Measurements from ENCODE around the gene PPM1D. TPM values are rescaled to one million over a fixed set of nuclear protein-coding genes. Genes with fewer than 3 reads are reported as not detected.

PPM1D gene
- total RNA-seq, 2 experiments from 2014 or later = 9.1 to 16.5 TPM

GRCh38 chr17:60563743-60564142, 36.2 kb upstream of the PPM1D start:
- Histone ChIP-seq H3K9me3 (ENCODE audit: low read length) (no peaks in the 10 kb centered on the region), H3K4me2 (ENCODE audit: low read length) (no peak overlapping the region), H4K20me1 (ENCODE audit: insufficient read depth, low read length) (no peaks in the 10 kb centered on the region), H3K4me3 (ENCODE audit: low read depth, low read length, poor library complexity, severe bottlenecking) (no peak overlapping the region), H3K27ac (ENCODE audit: low read depth, low read length, poor library complexity, severe bottlenecking) (no peak overlapping the region), H2AFZ (ENCODE audit: low read length) (no peak overlapping the region), H3K79me2 (ENCODE audit: insufficient read depth, low read depth, low read length) (no peaks in the 10 kb centered on the region), H3K4me1 (ENCODE audit: insufficient read depth, low read length, poor library complexity, severe bottlenecking) (no peaks in the 10 kb centered on the region), H3K36me3 (ENCODE audit: insufficient read depth, low read length) (no peaks in the 10 kb centered on the region), H3K9me2 (ENCODE audit: insufficient read depth, low read length) (no peaks in the 10 kb centered on the region)
- TF ChIP-seq EZH2phosphoT487 (IDR thresholded peaks at IDR 0.05; ENCODE audit: borderline replicate concordance, low read depth, low read length) = no peak
- no TSS peak for BruUV-seq (replicated peaks)
- no peak for DNase-seq (ENCODE audit: low spot score)
- intact Hi-C loops (cut with micrococcal nuclease; ENCODE audit: unreplicated experiment) = loop anchor here (10.0 kb wide), 1 partner anchor 139 kb away; the partner anchor contains the start of gene CHCT1
- ChIA-PET POLR2A (no interaction called here), CTCF (ENCODE audit: unreplicated experiment) (no interaction called here)

- intact Hi-C loops (cut with micrococcal nuclease; ENCODE audit: unreplicated experiment) = loop anchor here (10.0 kb wide), 1 partner anchor 140 kb away; the partner anchor contains the start of gene CHCT1
- H3K4me1 ChIP-seq (ENCODE audit: insufficient read depth, low read length, poor library complexity, severe bottlenecking) = no peaks in the 10 kb centered on the region
- no peaks in the 10 kb centered on the region for H3K9me2 ChIP-seq (ENCODE audit: insufficient read depth, low read length)
- no peaks in the 10 kb centered on the region for H3K9me3 ChIP-seq (ENCODE audit: low read length)
- ChIA-PET CTCF (ENCODE audit: unreplicated experiment) (no interaction called here), POLR2A (interaction anchor here (0.7 kb wide), 1 partner anchor 96 kb away, joined by 5 read pairs; no protein-coding TSS in a partner anchor)
- H3K79me2 ChIP-seq (ENCODE audit: insufficient read depth, low read depth, low read length) = no peaks in the 10 kb centered on the region
- no peak overlapping the region for H3K4me2 ChIP-seq (ENCODE audit: low read length)
- no peak overlapping the region for H3K27ac ChIP-seq (ENCODE audit: low read depth, low read length, poor library complexity, severe bottlenecking)
- H3K36me3 ChIP-seq (ENCODE audit: insufficient read depth, low read length) = no peaks in the 10 kb centered on the region
- no peak for DNase-seq (ENCODE audit: low spot score)
- no peak overlapping the region for H3K4me3 ChIP-seq (ENCODE audit: low read depth, low read length, poor library complexity, severe bottlenecking)
- no TSS peak for BruUV-seq (replicated peaks)
- no peak overlapping the region for H2AFZ ChIP-seq (ENCODE audit: low read length)
- H4K20me1 ChIP-seq (ENCODE audit: insufficient read depth, low read length) = no peaks in the 10 kb centered on the region
- TF ChIP-seq EZH2phosphoT487 (IDR thresholded peaks at IDR 0.05; ENCODE audit: borderline replicate concordance, low read depth, low read length) (no peak), CTCF (conservative IDR thresholded peaks at IDR 0.05; ENCODE audit: low read length) (no peak)
Observed at GRCh38 chr17:60565233-60565632, 34.8 kb upstream of the PPM1D start.

- no peaks in the 10 kb centered on the region for H3K36me3 ChIP-seq (ENCODE audit: insufficient read depth, low read length)
- no peaks in the 10 kb centered on the region for H3K9me2 ChIP-seq (ENCODE audit: insufficient read depth, low read length)
- no peak overlapping the region for H3K27ac ChIP-seq (ENCODE audit: low read depth, low read length, poor library complexity, severe bottlenecking)
- no peak overlapping the region for H3K4me2 ChIP-seq (ENCODE audit: low read length)
- no TSS peak for BruUV-seq (replicated peaks)
- H3K4me1 ChIP-seq (ENCODE audit: insufficient read depth, low read length, poor library complexity, severe bottlenecking) = no peaks in the 10 kb centered on the region
- no peak for DNase-seq (ENCODE audit: low spot score)
- ChIA-PET POLR2A (interaction anchor here (0.6 to 0.8 kb wide), 2 partner anchors 18 to 171 kb away, joined by 3 read pairs; no protein-coding TSS in a partner anchor), CTCF (ENCODE audit: unreplicated experiment) (no interaction called here)
- intact Hi-C loops (cut with micrococcal nuclease; ENCODE audit: unreplicated experiment) = loop anchor here (10.0 kb wide), 1 partner anchor 61 kb away; no protein-coding TSS in a partner anchor
- TF ChIP-seq EZH2phosphoT487 (IDR thresholded peaks at IDR 0.05; ENCODE audit: borderline replicate concordance, low read depth, low read length) (no peak), CTCF (conservative IDR thresholded peaks at IDR 0.05; ENCODE audit: low read length) (no peak)
- H3K79me2 ChIP-seq (ENCODE audit: insufficient read depth, low read depth, low read length) = no peaks in the 10 kb centered on the region
- no peaks in the 10 kb centered on the region for H4K20me1 ChIP-seq (ENCODE audit: insufficient read depth, low read length)
- no peak overlapping the region for H3K4me3 ChIP-seq (ENCODE audit: low read depth, low read length, poor library complexity, severe bottlenecking)
- H2AFZ ChIP-seq (ENCODE audit: low read length) = no peak overlapping the region
- no peaks in the 10 kb centered on the region for H3K9me3 ChIP-seq (ENCODE audit: low read length)
Observed at GRCh38 chr17:60573236-60574051, 26.5 kb upstream of the PPM1D start.
